Measurements from ENCODE around the gene MAG.

- no peak for TF ChIP-seq ZNF239 (tag by site-specific recombination; IDR thresholded peaks at IDR 0.05)
- no peak for TF ChIP-seq CTCF (tag by site-specific recombination; IDR thresholded peaks at IDR 0.05)
- TF ChIP-seq ELK4 (IDR thresholded peaks at IDR 0.05; ENCODE audit: borderline replicate concordance, low read depth, low read length), result no peak
- TF ChIP-seq PRDM10 (tag by site-specific recombination; IDR thresholded peaks at IDR 0.05), result no peak
- no peak for TF ChIP-seq ZNF280D (tag by site-specific recombination; IDR thresholded peaks at IDR 0.05)
- no peak for TF ChIP-seq ZNF76 (tag by site-specific recombination; IDR thresholded peaks at IDR 0.05; ENCODE audit: borderline replicate concordance, low read depth)
- TF ChIP-seq TRIM28 (IDR thresholded peaks at IDR 0.05; ENCODE audit: borderline replicate concordance, low read length), result no peak
- no peak for TF ChIP-seq ZNF837 (tag by site-specific recombination; IDR thresholded peaks at IDR 0.05)
- no peak for TF ChIP-seq HIC1 (tag by site-specific recombination; IDR thresholded peaks at IDR 0.05)
- TF ChIP-seq GLIS1 (tag by site-specific recombination; IDR thresholded peaks at IDR 0.05), result no peak
- TF ChIP-seq SP2 (tag by site-specific recombination; IDR thresholded peaks at IDR 0.05), result no peak
- TF ChIP-seq ZBTB11 (tag by site-specific recombination; conservative IDR thresholded peaks at IDR 0.05; ENCODE audit: low read depth), result no peak
- TF ChIP-seq PRDM4 (tag by site-specific recombination; IDR thresholded peaks at IDR 0.05), result no peak
Measured at GRCh38 chr19:35337984-35338296, 46.0 kb downstream of the MAG start.
